ENCODE data around the gene AOAH.

Gene AOAH

DNA sequence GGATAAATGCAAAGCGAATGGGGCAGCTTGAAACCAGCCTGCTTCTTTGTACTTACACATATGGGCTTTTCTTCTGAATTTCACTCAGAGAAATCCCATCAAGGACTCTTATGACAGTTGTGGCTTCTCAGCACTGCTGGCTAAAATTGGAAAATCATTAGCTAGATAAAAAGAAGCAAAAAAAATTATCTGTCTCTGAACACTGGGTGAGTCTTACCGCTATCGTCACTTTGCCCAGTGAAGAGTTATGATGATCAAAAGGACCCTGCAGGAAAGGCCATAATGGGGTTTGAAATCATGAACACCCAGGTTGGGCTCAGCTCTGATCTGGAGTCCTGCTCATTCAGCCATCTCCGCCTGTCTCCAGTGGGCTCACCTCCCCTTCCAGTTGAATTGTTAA is 34.3 kb downstream of the AOAH start:
- DNase-seq = no peak

DNA sequence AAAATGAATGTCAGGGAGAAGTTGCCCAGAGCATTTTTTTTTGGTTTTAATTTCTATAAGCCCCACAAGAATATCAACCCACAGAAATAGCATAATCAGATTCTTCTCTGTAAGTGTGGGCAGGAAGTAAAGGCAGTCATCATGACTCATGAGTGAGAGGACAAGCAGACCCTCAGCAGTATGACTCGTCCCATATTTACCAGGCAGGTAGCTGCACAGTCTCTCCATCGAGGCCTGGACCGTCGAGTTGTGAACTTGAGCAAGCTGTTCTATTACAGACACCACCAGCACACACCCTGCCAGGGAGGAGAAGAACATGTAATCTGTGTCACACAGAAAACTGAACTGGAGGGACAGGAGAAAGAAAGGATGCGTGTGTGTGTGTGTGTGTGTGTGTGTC is 37.8 kb downstream of the AOAH start:
- peak; percentile 28 to 30 for DNase-seq

DNA sequence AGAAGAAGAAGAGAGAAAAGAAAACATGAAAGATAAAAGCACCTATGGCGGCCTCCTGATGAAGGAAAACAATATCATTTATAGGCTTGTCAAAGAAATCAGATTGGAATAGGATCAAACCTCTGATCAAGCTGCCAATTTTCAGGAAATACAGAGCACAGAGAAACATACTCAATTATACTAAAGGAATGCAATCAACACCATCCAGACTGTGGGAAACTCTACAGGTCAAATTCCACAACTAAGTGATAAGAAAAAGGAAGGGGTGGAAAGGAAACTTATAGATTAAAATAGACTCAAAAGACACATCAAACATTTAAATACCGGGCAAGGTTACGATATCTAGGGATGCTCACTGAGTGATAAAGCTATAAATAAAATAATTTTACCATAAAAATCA is 39.3 kb downstream of the AOAH start:
- no peak for DNase-seq

DNA sequence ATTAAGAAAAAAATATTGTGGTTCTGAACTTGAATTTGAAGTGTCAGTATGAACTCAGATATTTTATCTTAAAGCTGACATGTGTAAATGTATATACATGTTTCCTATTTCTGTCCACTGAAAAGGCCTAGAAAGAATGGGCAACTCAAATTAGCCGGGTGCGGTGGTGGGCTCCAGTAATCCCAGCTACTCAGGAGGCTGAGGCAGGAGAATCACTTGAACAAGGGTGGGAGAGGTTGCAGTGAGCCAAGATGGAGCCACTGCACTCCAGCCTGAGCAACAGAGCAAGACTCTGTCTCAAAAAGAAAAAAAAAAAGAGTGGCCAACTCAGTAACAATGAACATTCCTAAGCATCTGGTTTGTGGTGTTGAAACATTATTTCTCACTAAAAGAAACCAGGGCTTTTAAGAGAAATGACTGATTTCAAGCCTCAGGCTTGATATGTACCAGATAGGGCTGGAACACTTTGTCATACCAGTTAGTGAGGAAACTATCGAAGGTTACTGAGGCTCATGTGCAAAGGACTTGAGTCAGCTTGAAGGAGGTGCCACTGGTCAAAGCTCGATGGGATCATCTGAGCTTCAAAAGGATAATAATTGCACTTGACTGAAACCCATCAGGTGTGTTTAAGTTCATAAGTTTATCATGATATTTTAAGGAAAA is 40.5 kb downstream of the AOAH start:
- DNase-seq = no peak

DNA sequence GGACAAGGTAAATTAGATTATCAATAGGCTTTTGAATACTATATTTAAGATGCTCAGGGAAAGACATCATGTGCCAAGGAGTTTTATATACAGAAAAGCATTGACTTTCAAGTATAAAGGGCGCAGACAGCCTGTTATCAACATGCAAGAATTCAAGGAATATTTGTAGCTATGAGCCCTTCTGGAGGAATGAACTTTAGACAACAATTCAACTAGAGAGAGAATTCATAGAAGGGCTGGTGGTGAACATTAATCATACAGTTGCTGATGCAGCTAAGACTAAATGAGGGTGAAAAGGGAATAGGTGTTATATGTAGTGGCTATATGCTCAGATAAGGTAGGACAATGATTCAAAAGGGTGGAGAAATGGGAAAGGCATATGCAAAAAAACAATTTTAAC is 41.2 kb downstream of the AOAH start:
- DNase-seq = no peak

DNA sequence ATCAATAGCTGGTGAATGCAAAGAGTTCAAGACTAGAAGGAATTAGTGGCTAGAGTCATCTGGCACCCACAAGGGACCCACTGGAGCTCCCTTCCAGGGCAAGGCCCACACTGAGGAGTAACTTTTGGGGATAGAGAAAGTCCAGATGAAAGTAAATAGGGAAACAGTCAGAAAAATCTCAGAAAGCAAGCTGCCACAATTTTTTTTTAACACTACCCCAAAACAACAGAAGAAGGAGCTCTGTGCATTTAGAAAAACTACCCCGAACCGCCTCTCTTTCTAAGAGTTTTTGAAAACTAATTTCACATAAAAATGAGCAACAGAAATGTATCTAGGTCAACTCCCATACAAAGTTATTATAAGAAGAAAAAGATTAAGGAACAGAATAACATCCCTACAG is 42.2 kb downstream of the AOAH start:
- DNase-seq = no peak

DNA sequence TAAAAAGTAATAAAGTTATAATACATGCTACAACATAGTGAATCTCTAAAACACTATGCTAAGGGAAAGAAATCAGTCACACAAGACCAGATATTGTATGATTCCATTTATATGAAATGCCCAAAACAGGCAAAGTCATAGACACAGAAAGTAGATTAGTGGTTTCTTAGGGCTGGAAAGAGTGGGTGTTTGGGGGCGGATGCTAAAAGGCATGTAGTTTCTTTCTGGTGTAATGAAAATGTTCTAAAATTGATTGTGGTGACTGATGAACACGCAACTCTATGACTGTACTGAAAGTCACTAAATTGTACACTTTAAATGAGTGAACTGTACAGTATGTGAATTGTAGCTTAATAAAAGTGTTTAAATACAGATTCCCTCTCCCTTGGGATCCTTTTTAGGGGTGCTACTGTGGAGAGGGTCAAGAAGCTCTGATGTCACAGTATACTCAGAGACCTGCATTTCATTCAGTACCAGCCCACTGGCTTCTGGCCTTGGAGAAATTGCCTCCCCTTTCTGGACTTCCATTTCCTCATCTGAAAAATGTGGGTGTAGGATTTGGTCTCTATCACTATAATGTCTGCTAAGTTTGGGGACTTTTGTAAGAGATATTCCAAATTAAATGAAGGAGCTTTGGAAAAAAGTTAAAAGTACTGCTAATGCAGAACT is 46.4 kb downstream of the AOAH start:
- peak; percentile 55 to 56 for DNase-seq

DNA sequence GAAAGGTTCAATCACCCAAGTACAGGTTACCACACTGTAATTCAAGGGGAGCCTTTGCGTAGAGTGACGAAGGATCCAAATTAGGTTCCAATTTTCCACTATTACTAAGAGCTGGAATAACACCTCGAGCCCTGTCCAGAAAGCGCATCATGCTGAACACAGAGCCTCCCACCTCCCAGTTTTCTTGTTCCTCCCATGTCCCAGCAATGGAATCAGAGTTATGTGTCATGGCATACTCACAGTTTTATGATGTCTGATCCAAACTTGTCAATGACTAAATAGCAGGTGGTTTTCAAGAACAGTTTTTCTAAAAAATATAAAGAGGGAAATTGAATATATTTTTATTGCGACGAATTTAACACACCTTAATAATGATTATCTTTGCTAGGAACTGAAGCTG is 50.6 kb downstream of the AOAH start:
- no peak for DNase-seq

DNA sequence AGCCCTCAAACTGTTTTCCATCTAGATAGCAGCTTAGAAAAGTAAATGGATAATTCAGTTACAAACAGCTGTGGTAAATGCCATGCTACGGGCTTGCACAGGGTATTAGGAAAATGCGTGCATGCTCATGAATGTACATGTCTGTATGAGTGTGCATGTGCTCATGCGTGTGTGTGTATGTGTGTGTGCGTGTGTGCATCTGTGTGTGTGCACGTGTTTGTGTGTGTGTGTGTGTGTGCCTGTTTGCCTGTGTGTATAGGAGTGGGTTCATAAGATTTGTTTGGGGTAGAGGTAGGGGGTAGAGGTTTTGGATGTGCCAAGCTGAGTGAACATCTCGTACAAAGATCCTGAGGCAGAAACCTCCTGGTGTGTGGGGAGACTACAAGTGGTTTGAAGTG is 52.9 kb downstream of the AOAH start:
- no peak for DNase-seq

DNA sequence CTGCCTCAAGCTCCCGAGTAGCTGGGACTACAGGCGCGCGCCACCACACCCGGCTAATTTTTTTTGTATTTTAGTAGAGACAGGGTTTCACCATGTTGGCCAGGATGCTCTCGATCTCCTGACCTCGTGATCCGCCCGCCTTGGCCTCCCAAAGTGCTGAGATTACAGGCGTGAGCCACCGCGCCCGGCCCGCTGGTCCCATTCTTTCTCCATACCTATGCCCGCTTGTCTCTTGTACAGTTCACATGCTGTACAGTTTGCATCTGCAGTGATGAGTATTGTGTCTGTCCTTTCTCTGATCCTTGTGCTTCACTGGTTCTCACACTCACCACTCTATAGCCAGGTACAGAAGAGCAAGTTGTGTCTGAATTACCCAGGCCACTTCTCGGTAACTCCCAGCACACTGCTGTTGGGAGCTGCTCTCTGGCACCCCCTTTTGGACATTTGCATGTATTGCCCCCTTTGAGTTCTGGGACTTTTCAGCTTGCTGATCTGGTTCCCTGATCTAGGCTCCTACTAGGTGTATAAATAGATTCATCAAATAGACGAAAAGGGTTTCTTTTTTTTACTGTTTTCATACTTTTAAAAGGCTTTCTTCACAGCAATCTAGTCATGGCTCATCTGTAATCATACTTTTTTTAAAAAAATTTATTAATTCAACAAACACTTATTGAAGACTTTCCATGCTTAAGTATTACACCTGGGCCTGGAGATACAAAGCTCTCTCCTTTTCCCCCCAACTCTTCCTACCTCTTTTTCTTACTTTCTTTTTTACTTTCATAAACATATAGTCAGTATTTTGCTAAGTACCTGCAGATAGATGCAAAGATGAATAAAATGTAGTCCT is 53.5 kb downstream of the AOAH start:
- DNase-seq = peak; percentile 50 to 72

DNA sequence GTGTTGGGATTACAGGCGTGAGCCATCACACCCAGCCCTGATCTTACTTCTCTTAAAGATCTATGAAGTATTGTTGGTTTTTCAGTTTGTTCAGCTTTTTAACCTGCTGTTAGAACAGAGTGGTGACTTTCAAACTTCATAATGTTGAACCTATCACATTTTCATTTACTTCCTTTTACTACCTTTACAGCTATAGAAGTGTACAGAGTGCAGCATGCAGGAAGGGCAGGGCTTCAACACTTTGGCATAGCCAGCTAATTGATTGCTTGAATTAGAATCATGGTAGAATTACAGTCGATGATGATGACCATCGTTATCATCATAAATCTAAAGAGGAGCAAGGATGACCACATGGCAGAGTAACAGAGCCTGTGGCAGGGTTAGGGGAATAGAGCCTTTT is 55.5 kb downstream of the AOAH start:
- DNase-seq = no peak

DNA sequence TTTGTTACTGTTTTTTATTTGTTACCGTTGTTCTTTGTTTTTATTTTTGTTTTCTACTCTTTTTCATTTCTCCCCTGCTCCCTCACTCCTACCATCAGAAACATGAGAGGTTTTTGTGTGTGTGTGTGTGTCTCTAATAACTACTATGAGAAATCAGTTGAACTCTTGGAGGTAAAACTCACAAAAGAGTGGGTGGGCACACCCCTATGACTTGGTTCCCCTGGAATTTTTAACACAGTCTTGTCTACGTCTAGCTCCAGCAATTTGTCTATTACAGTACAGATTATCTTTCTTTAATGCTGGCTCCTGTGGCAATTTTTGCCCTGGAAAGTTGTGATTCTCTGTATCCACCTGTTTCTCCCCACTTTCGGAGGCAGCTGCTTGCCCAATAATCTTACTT is 56.2 kb downstream of the AOAH start:
- no peak for DNase-seq

DNA sequence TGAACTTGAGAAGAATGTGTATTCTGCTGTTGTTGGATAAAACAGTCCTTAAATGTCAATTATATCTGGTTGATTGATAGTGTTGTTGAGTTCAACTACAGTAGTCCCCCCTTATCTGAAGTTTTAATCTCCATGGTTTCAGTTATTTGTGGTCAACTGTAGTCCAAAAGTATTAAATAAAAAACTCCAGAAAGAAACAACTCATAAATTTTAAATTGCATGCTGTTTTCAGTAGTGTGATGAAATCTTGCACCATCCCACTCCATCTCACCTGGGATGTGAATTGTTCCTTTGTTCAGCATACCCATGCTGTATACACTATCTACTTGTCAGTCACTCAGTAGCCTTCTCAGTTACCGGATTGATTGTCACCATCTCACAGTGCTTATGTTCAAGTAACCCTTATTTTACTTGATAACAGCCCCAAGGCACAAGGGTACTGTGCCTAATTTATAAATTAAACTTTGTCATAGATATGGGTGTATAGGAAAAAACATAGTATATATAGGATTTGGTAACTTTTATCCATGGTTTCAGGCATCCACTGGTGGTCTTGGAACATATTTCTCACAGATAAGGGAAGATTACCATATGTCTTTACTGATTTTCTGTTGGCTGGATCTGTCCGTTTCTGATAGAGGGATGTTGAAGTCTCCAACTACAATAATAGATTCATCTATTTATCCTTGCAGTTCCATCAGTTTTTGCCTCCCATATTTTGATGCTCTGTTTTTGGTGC is 57.1 kb downstream of the AOAH start:
- no peak for DNase-seq

DNA sequence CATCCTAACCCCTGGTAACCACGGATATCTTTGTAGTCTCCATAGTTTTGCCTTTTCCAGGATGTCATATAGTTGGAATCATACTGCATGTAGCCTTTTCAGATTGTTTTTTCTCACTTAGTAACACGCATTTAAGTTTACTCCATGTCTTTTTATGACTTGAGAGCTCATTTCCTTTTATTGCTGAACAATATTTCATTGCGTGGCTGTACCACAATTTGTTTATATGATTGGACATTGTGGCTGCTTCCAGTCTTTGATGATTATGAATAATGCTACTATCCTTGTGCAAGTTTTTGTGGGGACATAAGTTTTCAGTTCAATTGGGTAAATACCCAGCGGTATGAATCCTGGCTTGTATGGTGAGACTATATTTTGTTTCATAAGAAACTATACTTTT is 60.8 kb downstream of the AOAH start:
- DNase-seq = no peak

DNA sequence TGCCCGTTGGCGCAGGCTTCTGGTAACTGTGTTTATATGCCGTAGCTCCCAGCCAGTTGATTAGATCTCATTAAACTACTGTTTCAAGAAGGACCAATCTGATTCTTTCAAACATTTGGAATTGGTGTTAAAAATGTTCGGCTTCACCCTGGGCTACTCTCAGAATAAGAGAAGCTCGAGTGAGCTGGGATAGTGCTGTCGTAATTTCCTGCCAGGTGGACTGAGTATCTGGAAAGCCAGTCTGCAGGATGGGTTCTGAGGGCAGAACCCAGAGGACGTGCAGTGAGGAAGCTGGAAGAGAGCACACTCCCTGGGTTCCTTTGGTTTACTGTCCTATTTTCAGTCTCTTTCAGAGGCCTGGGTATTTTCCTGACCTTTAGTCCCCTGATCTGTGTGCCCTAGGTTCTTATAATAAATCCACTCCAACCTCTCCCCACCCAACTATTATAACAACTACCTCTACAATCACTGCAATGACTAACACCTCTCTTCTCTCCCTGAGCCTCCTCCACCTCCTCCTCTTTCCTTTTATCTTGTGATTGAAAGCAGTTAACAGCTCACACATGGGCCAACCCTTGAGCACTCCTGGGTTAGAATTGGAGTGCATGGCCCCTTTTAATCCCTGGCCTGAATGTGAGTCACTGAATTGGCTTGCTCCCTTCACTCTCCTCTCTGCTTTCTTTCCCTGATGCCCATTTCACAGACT is 63.0 kb downstream of the AOAH start:
- no peak for DNase-seq

DNA sequence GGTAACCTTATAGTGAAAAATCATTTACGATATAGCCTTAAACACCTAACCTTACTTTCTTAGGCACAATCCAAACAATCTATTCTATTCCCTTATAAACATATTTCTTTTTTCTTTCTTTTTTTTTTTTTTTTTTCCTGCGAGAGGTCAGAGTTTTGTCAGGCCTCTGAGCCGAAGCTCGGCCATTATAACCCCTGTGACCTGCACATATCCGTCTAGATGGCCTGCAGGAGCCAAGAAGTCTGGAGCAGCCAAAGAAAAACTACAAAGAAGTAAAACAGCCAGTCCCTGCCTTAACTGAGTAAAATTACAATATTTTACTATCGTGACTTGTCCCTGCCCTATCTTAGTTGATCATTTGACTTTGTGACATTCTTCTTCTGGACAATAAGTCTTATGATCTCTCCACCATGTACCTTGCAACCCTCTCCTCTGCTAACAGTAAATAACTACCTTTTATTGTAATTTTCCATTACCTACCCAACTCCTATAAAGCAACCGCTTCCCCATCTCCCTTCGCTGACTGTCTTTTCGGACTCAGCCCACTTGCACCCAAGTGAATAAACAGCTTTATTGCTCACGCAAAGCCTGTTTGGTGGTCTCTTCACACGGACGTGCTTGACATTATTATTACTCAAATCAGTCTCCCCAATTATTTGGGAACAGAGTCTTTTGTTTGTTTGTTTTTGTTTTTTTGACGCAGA is 64.5 kb downstream of the AOAH start:
- no peak for DNase-seq

DNA sequence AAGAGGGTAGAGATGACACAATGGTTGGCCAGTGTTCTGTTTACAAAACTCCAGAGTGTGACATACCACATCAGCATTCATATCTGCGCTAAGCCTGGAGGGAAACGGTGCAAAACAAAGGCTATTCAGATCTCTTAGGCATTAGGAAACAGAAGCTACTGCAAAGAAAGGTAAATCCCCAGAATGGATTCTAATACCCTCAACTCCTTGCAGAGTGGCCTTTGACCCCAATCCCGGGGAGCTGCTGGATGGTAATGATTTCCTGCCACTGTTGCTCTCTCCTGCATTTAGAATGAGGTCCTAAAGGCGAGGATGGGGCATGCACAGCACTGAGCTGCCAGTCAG is 65.2 kb downstream of the AOAH start:
- DNase-seq = no peak

DNA sequence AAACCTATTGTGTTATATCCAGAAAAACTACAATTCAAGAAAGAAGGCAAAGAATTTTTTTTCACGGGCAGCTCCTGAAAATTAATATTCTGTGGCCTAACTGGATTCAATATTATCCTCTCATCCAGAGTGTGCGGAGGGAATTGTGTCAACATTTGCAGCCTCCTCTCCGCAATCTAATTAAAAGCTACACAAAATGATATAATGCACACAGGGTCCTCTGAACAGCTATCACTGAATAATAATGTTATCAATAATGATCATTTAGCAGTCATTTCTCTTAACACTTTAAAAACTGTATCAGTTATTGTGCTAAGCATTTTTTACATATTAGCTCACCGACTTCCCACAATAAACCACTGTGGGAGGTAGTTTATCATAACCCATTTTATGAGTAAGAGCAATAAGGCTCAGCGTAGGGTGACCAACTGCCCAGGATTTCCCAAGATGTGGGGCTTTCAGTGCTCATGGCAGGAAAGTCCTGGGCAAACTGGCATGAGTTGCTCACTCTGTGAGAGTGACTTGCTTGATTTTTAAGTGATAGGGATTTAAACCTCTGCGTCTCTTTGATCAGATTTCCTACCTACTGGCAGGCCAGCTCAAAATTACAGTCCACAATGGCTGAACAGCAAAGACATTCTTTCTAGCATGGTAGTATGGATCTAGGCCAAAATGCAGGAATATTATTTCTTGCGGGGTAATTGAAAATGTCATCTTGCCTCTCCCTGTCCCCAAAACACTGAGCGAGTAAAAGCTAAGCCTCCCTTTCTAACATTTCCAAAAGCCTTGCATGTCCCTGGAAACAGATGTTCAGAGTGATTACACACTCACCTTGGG is 65.7 kb downstream of the AOAH start:
- DNase-seq = no peak

DNA sequence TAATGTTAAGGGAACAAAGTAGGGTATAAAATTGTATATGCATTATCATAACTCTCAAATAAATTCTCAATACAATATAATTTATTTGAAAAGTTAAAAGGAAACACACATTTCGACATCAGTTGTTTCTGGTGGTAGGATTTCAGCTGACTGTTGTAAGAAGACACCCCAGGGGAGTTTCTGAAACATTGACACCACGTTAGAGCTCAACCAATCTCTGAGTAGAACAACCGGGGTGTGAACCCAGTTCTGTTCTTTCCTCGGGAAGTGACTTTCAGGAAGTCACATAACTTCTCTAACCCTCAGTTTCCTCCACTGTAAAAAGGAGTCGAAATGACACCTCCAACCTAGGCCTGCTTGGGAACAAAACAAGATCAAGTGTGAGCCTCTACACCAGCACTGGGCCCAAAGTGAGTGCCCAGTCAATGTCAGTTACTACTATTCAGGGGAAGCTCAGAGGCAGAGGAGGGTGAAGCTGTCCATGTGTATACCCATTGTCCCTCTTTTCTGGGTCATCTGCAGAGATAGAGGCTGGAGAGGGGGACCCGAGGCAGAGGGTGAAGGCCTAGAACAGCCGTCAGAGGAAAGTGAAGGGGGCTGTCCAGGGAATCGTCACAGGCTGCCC is 67.1 kb downstream of the AOAH start:
- no peak for DNase-seq

DNA sequence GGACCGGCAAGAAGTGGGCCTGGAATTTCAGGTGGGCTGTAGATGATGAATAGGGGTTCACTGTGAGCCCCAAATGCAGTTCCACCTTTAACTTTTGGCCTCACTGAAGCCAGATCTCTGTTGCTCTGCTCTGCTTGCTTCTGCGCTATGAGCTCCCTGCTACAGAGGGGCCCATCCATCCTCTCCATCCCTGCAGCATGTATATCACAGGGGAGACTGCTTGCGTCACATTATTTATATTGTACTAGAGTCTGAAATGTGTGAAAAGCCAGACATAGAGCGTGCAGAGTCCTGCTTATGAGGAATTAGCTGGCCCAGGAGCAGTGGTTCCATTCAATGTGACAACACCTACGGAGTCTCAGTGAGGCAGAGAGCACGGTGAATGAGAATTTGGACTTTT is 69.9 kb downstream of the AOAH start:
- no peak for DNase-seq

Data from activated CD4-positive, alpha-beta T cell treated with anti-CD3 and anti-CD28 coated beads for 4 hours (primary cell).